Neural progenitor cell (in vitro differentiated cells): ENCODE data around the gene IL9R. TPM values are rescaled to one million over a fixed set of nuclear protein-coding genes. Genes with fewer than 3 reads are reported as not detected.

Experiments
- DNase-seq: peaks from one replicate; pipeline ENCODE4 v3.0.0-alpha.2; 2016; ENCODE audit warnings: low spot score
- H2AFZ ChIP-seq: fragments of 200-600 bp; sonication (generic); replicated peaks from 2 replicates; pipeline ENCODE4 v1.6.1; 2016; ENCODE audit warnings: antibody characterized with exemption
- H3F3A ChIP-seq: fragments of 200-600 bp; sonication (generic); 2 replicates; pipeline ENCODE4 v1.6.1; 2016; ENCODE audit warnings: antibody characterized with exemption, low read depth
- H3K27ac ChIP-seq: fragments of 200-600 bp; sonication (generic); 2 replicates; pipeline ENCODE4 v1.5.1; 2016; ENCODE audit warnings: mild to moderate bottlenecking
- H3K27me3 ChIP-seq: fragments of 200-600 bp; sonication (generic); 2 replicates; pipeline ENCODE4 v1.6.1; 2016; ENCODE audit warnings: mild to moderate bottlenecking, moderate library complexity
- H3K36me3 ChIP-seq: fragments of 200-600 bp; sonication (generic); 2 replicates; pipeline ENCODE4 v1.5.1; 2016
- H3K4me1 ChIP-seq: fragments of 200-600 bp; sonication (generic); 2 replicates; pipeline ENCODE4 v1.6.1; 2016; ENCODE audit warnings: mixed run types
- H3K4me2 ChIP-seq: fragments of 200-600 bp; sonication (generic); 2 replicates; pipeline ENCODE4 v1.6.1; 2016
- H3K4me3 ChIP-seq: fragments of 200-600 bp; sonication (generic); 2 replicates; pipeline ENCODE4 v1.5.1; 2016
- H3K79me2 ChIP-seq: fragments of 200-600 bp; sonication (generic); 2 replicates; pipeline ENCODE4 v1.6.1; 2016; ENCODE audit warnings: low read depth
- H3K9ac ChIP-seq: fragments of 200-600 bp; sonication (generic); 2 replicates; pipeline ENCODE4 v1.6.1; 2016
- H3K9me3 ChIP-seq: fragments of 200-600 bp; sonication (generic); 2 replicates; pipeline ENCODE4 v1.5.1; 2016; ENCODE audit warnings: low read depth
- H4K20me1 ChIP-seq: fragments of 200-600 bp; sonication (generic); 2 replicates; pipeline ENCODE4 v1.6.1; 2016; ENCODE audit warnings: low read depth
- H3K27ac Mint-ChIP-seq: 3 replicates; pipeline ENCODE4 v1.8.0; 2021; ENCODE audit warnings: mixed read lengths
- H3K27me3 Mint-ChIP-seq: 2 replicates; pipeline ENCODE4 v1.8.0; 2022; ENCODE audit warnings: low read depth, mild to moderate bottlenecking, inconsistent platforms, moderate library complexity, mixed read lengths; ENCODE audit not compliant: insufficient read depth
- H3K36me3 Mint-ChIP-seq: 3 replicates; pipeline ENCODE4 v1.8.0; 2021; ENCODE audit warnings: mixed read lengths
- H3K4me1 Mint-ChIP-seq: 3 replicates; pipeline ENCODE4 v1.8.0; 2021; ENCODE audit warnings: mixed read lengths
- H3K4me3 Mint-ChIP-seq: 3 replicates; pipeline ENCODE4 v1.8.0; 2021; ENCODE audit warnings: mild to moderate bottlenecking, moderate library complexity, mixed read lengths
- H3K9me3 Mint-ChIP-seq: 3 replicates; pipeline ENCODE4 v1.8.0; 2020; ENCODE audit warnings: mixed read lengths
- CTCF ChIP-seq: fragments of 200-600 bp; sonication (generic); IDR thresholded peaks from 2 replicates; pipeline ENCODE4 v1.5.1; 2017; ENCODE audit warnings: antibody characterized with exemption, mild to moderate bottlenecking
- EZH2 ChIP-seq: fragments of 200-600 bp; sonication (generic); IDR thresholded peaks from 2 replicates; pipeline ENCODE4 v1.6.1; 2017; ENCODE audit warnings: antibody characterized with exemption, mild to moderate bottlenecking, moderate library complexity
- EZH2phosphoT487 ChIP-seq: fragments of 200-600 bp; sonication (generic); IDR thresholded peaks from 2 replicates; pipeline ENCODE4 v1.6.1; 2017; ENCODE audit warnings: antibody characterized with exemption
- total RNA-seq: library from RNA; depleted of rRNA; stranded (reverse); fragments of >200 nt; gene quantifications from 2 replicates; pipeline ENCODE4 v1.2.3, GENCODE V29; 2015; ENCODE audit warnings: low replicate concordance

The IL9R gene
- total RNA-seq, 1 donor from 2014 or later: not detected

GRCh38 chrX:155967653-155968325, 29.7 kb upstream of the IL9R start:
- H3K4me3 ChIP-seq: no peak overlapping the region
- no peaks in the 10 kb centered on the region for H3K4me1 Mint-ChIP-seq
- no peak for TF ChIP-seq EZH2phosphoT487
- no peak for TF ChIP-seq CTCF

GRCh38 chrX:155968326-155968661, 29.2 kb upstream of the IL9R start:
- H3K79me2 ChIP-seq: no peaks in the 10 kb centered on the region
- Mint-ChIP-seq H3K27me3 (peaks cover 6% of the 10 kb centered on the region), H3K9me3 (peaks cover 15% of the 10 kb centered on the region), H3K4me3 (no peak overlapping the region), H3K36me3 (no peaks in the 10 kb centered on the region), H3K4me1 (no peaks in the 10 kb centered on the region), H3K27ac (no peak overlapping the region)
- no peaks in the 10 kb centered on the region for H3K27me3 ChIP-seq
- H2AFZ ChIP-seq: no peak overlapping the region
- no peaks in the 10 kb centered on the region for H4K20me1 ChIP-seq
- H3K9me3 ChIP-seq: peaks cover 3% of the 10 kb centered on the region
- no peak overlapping the region for H3K4me2 ChIP-seq
- no peak overlapping the region for H3K4me3 ChIP-seq
- no peak overlapping the region for H3K9ac ChIP-seq
- H3K4me1 ChIP-seq: no peaks in the 10 kb centered on the region
- no peak for DNase-seq
- no peaks in the 10 kb centered on the region for H3F3A ChIP-seq
- no peak overlapping the region for H3K27ac ChIP-seq
- H3K36me3 ChIP-seq: no peaks in the 10 kb centered on the region
- TF ChIP-seq EZH2phosphoT487: no peak
- TF ChIP-seq EZH2: no peak
- no peak for TF ChIP-seq CTCF

More at GRCh38 chrX:155967653-155968325, 29.7 kb upstream of the IL9R start:
- Histone ChIP-seq H3K79me2 (no peaks in the 10 kb centered on the region), H4K20me1 (no peaks in the 10 kb centered on the region), H3K4me2 (no peak overlapping the region), H3K9ac (no peak overlapping the region), H3F3A (no peaks in the 10 kb centered on the region), H3K36me3 (no peaks in the 10 kb centered on the region), H3K27me3 (no peaks in the 10 kb centered on the region), H3K4me1 (no peaks in the 10 kb centered on the region), H3K9me3 (peaks cover 3% of the 10 kb centered on the region), H3K27ac (no peak overlapping the region), H2AFZ (no peak overlapping the region)
- H3K4me3 Mint-ChIP-seq: no peak overlapping the region
- DNase-seq: no peak
- H3K27ac Mint-ChIP-seq: no peak overlapping the region
- peaks cover 6% of the 10 kb centered on the region for H3K27me3 Mint-ChIP-seq
- no peaks in the 10 kb centered on the region for H3K36me3 Mint-ChIP-seq
- H3K9me3 Mint-ChIP-seq: peaks cover 15% of the 10 kb centered on the region

- H3K4me2 ChIP-seq: no peak overlapping the region
- no peaks in the 10 kb centered on the region for H3F3A ChIP-seq
- H3K27ac ChIP-seq: no peak overlapping the region
- Mint-ChIP-seq H3K36me3 (no peaks in the 10 kb centered on the region), H3K9me3 (peaks cover 14% of the 10 kb centered on the region), H3K27me3 (peaks cover 4% of the 10 kb centered on the region), H3K4me3 (no peak overlapping the region), H3K27ac (no peak overlapping the region), H3K4me1 (no peaks in the 10 kb centered on the region)
- no peak overlapping the region for H2AFZ ChIP-seq
- no peaks in the 10 kb centered on the region for H3K27me3 ChIP-seq
- no peak for TF ChIP-seq EZH2phosphoT487
- TF ChIP-seq EZH2: no peak
- no peak for TF ChIP-seq CTCF
- peaks cover 3% of the 10 kb centered on the region for H3K9me3 ChIP-seq
- H3K4me1 ChIP-seq: no peaks in the 10 kb centered on the region
- no peaks in the 10 kb centered on the region for H3K36me3 ChIP-seq
- no peak for DNase-seq
- H3K4me3 ChIP-seq: no peak overlapping the region
- no peak overlapping the region for H3K9ac ChIP-seq
- no peaks in the 10 kb centered on the region for H4K20me1 ChIP-seq
- no peaks in the 10 kb centered on the region for H3K79me2 ChIP-seq
Measured at GRCh38 chrX:155968791-155969190, 28.7 kb upstream of the IL9R start.
